Karpas-422 (cell line): Measurements from ENCODE around the gene IL10. TPM values are rescaled to one million over a fixed set of nuclear protein-coding genes. Genes with fewer than 3 reads are reported as not detected.

Source experiments
- DNase-seq: peaks from one replicate; pipeline ENCODE4 v3.0.0-alpha.2; 2015
- H2AFZ ChIP-seq: fragments of 200-600 bp; sonication (generic); 2 replicates; pipeline ENCODE4 v1.6.1; 2014; ENCODE audit warnings: antibody characterized with exemption, low read length, mixed read lengths
- H3K27ac ChIP-seq: fragments of 200-600 bp; sonication (generic); 2 replicates; pipeline ENCODE4 v1.5.1; 2014; ENCODE audit warnings: mild to moderate bottlenecking, low read length, moderate library complexity
- H3K27me3 ChIP-seq: fragments of 200-600 bp; sonication (generic); 2 replicates; pipeline ENCODE4 v1.6.1; 2014; ENCODE audit warnings: low read length, mixed read lengths
- H3K36me3 ChIP-seq: fragments of 200-600 bp; sonication (generic); 2 replicates; pipeline ENCODE4 v1.6.1; 2014; ENCODE audit warnings: low read length, mixed read lengths; ENCODE audit not compliant: insufficient read depth
- H3K4me1 ChIP-seq: fragments of 200-600 bp; sonication (generic); 2 replicates; pipeline ENCODE4 v1.6.1; 2014; ENCODE audit warnings: mild to moderate bottlenecking, low read length, mixed read lengths
- H3K4me2 ChIP-seq: fragments of 200-600 bp; sonication (generic); 2 replicates; pipeline ENCODE4 v1.6.1; 2014; ENCODE audit warnings: low read length, low read depth, mild to moderate bottlenecking; ENCODE audit not compliant: poor library complexity, severe bottlenecking
- H3K4me3 ChIP-seq: fragments of 200-600 bp; sonication (generic); 2 replicates; pipeline ENCODE4 v1.5.1; 2014; ENCODE audit warnings: mild to moderate bottlenecking, antibody characterized with exemption, low read length, mixed read lengths
- H3K79me2 ChIP-seq: fragments of 200-600 bp; sonication (generic); 2 replicates; pipeline ENCODE4 v1.6.1; 2014; ENCODE audit warnings: mild to moderate bottlenecking, low read length, mixed read lengths
- H3K9ac ChIP-seq: fragments of 200-600 bp; sonication (generic); 2 replicates; pipeline ENCODE4 v1.6.0; 2014; ENCODE audit warnings: low read length
- H3K9me2 ChIP-seq: fragments of 200-600 bp; sonication (generic), shearing (Covaris generic); replicated peaks from 2 replicates; pipeline ENCODE4 v1.6.0; 2014; ENCODE audit warnings: mild to moderate bottlenecking, low read length, moderate library complexity; ENCODE audit not compliant: insufficient read depth
- H3K9me3 ChIP-seq: fragments of 300-700, 200-600 bp; sonication (generic); 2 replicates; pipeline ENCODE4 v1.6.1; 2014; ENCODE audit warnings: low read length, mixed read lengths
- H4K20me1 ChIP-seq: fragments of 200-600 bp; sonication (generic); 2 replicates; pipeline ENCODE4 v1.6.1; 2014; ENCODE audit warnings: mild to moderate bottlenecking, antibody characterized with exemption, low read length, low read depth; ENCODE audit not compliant: insufficient read depth
- total RNA-seq: library from RNA; depleted of rRNA; stranded (reverse); fragments of >200 nt; shearing (Covaris generic); gene quantifications from 2 replicates; pipeline ENCODE4 v1.2.3, GENCODE V29; 2014; ENCODE audit warnings: low replicate concordance

The IL10 gene
- total RNA-seq, 1 experiment from 2014 or later, result not detected

GRCh38 chr1:206752481-206752880 is 19.8 kb downstream of the IL10 start:
- Histone ChIP-seq H2AFZ (no peak overlapping the region), H3K9me2 (no peaks in the 10 kb centered on the region), H3K36me3 (no peaks in the 10 kb centered on the region)

GRCh38 chr1:206751891-206752290 is 20.4 kb downstream of the IL10 start:
- H3K9ac ChIP-seq, result no peak overlapping the region

More at GRCh38 chr1:206752481-206752880, 19.8 kb downstream of the IL10 start:
- Histone ChIP-seq H3K27ac (no peak overlapping the region), H3K9me3 (no peaks in the 10 kb centered on the region), H3K4me1 (no peaks in the 10 kb centered on the region), H3K27me3 (no peaks in the 10 kb centered on the region), H3K4me3 (no peak overlapping the region), H3K79me2 (no peaks in the 10 kb centered on the region), H4K20me1 (no peaks in the 10 kb centered on the region), H3K9ac (no peak overlapping the region), H3K4me2 (no peak overlapping the region)
- no peak for DNase-seq

GRCh38 chr1:206748348-206749030 is 23.8 kb downstream of the IL10 start:
- Histone ChIP-seq H2AFZ (no peak overlapping the region), H3K27ac (no peak overlapping the region), H3K9me3 (no peaks in the 10 kb centered on the region), H3K4me1 (no peaks in the 10 kb centered on the region), H3K9me2 (no peaks in the 10 kb centered on the region), H3K27me3 (no peaks in the 10 kb centered on the region), H3K4me3 (no peak overlapping the region), H3K9ac (no peak overlapping the region), H3K79me2 (no peaks in the 10 kb centered on the region), H4K20me1 (no peaks in the 10 kb centered on the region), H3K4me2 (no peak overlapping the region), H3K36me3 (no peaks in the 10 kb centered on the region)
- no peak for DNase-seq

More at GRCh38 chr1:206751891-206752290, 20.4 kb downstream of the IL10 start:
- Histone ChIP-seq H3K36me3 (no peaks in the 10 kb centered on the region), H3K4me3 (no peak overlapping the region), H3K4me1 (no peaks in the 10 kb centered on the region), H3K79me2 (no peaks in the 10 kb centered on the region), H4K20me1 (no peaks in the 10 kb centered on the region), H2AFZ (no peak overlapping the region), H3K27me3 (no peaks in the 10 kb centered on the region), H3K9me2 (no peaks in the 10 kb centered on the region), H3K9me3 (no peaks in the 10 kb centered on the region), H3K4me2 (no peak overlapping the region), H3K27ac (no peak overlapping the region)
- no peak for DNase-seq

GRCh38 chr1:206745301-206745700 is 27.0 kb downstream of the IL10 start:
- Histone ChIP-seq H4K20me1 (no peaks in the 10 kb centered on the region), H3K9me2 (no peaks in the 10 kb centered on the region), H3K27me3 (no peaks in the 10 kb centered on the region), H2AFZ (no peak overlapping the region), H3K79me2 (no peaks in the 10 kb centered on the region), H3K36me3 (no peaks in the 10 kb centered on the region), H3K9me3 (no peaks in the 10 kb centered on the region), H3K9ac (no peak overlapping the region), H3K4me1 (peaks cover 19% of the 10 kb centered on the region), H3K27ac (no peak overlapping the region), H3K4me3 (no peak overlapping the region), H3K4me2 (no peak overlapping the region)
- no peak for DNase-seq

GRCh38 chr1:206744683-206745082 is 27.6 kb downstream of the IL10 start:
- Histone ChIP-seq H3K79me2 (no peaks in the 10 kb centered on the region), H2AFZ (no peak overlapping the region), H3K9me2 (no peaks in the 10 kb centered on the region), H4K20me1 (no peaks in the 10 kb centered on the region), H3K4me3 (no peak overlapping the region), H3K4me2 (no peak overlapping the region), H3K9me3 (no peaks in the 10 kb centered on the region), H3K4me1 (peaks cover 25% of the 10 kb centered on the region), H3K27ac (no peak overlapping the region), H3K27me3 (no peaks in the 10 kb centered on the region), H3K9ac (no peak overlapping the region), H3K36me3 (no peaks in the 10 kb centered on the region)
- no peak for DNase-seq

- Histone ChIP-seq H3K9me3 (no peaks in the 10 kb centered on the region), H3K79me2 (no peaks in the 10 kb centered on the region), H3K9me2 (no peaks in the 10 kb centered on the region), H3K27me3 (no peaks in the 10 kb centered on the region), H3K4me2 (no peak overlapping the region), H2AFZ (no peak overlapping the region), H3K27ac (no peak overlapping the region), H4K20me1 (no peaks in the 10 kb centered on the region), H3K4me3 (no peak overlapping the region), H3K36me3 (no peaks in the 10 kb centered on the region), H3K4me1 (peaks cover 43% of the 10 kb centered on the region), H3K9ac (no peak overlapping the region)
- no peak for DNase-seq
Observed at GRCh38 chr1:206742719-206743383, 29.4 kb downstream of the IL10 start.

GRCh38 chr1:206741142-206741701 is 31.1 kb downstream of the IL10 start:
- Histone ChIP-seq H4K20me1 (no peaks in the 10 kb centered on the region), H3K4me2 (no peak overlapping the region), H3K9ac (no peak overlapping the region), H3K4me1 (peaks cover 43% of the 10 kb centered on the region), H2AFZ (no peak overlapping the region), H3K4me3 (no peak overlapping the region), H3K9me3 (no peaks in the 10 kb centered on the region), H3K27ac (no peak overlapping the region), H3K27me3 (no peaks in the 10 kb centered on the region), H3K79me2 (no peaks in the 10 kb centered on the region), H3K36me3 (no peaks in the 10 kb centered on the region), H3K9me2 (no peaks in the 10 kb centered on the region)
- DNase-seq, result no peak

GRCh38 chr1:206739411-206740076 is 32.8 kb downstream of the IL10 start:
- H3K4me3 ChIP-seq, result peak overlapping the region; percentile 22; the same call in 1 of the 2 replicates
- H3K27me3 ChIP-seq, result no peaks in the 10 kb centered on the region
- no peaks in the 10 kb centered on the region for H3K9me2 ChIP-seq
- H3K4me1 ChIP-seq, result peaks cover 43% of the 10 kb centered on the region
- H2AFZ ChIP-seq, result no peak overlapping the region
- no peaks in the 10 kb centered on the region for H3K9me3 ChIP-seq
- H3K27ac ChIP-seq, result peak overlapping the region; percentile 66
- H3K4me2 ChIP-seq, result peak overlapping the region; percentile 47
- DNase-seq, result peak; percentile 69
- H3K9ac ChIP-seq, result peak overlapping the region; percentile 39
- H3K79me2 ChIP-seq, result no peaks in the 10 kb centered on the region
- H4K20me1 ChIP-seq, result no peaks in the 10 kb centered on the region; the same call in 1 of the 2 replicates
- no peaks in the 10 kb centered on the region for H3K36me3 ChIP-seq
